ENCODE results near the gene PLCB3. TPM values are rescaled to one million over a fixed set of nuclear protein-coding genes. Genes with fewer than 3 reads are reported as not detected.
"Not testable (repeated sequence)": the region's sequence is repeated elsewhere in the genome, so short reads cannot be mapped to it uniquely, and the experiment has no call there.

The PLCB3 gene
- total and polyA plus RNA-seq, 4 donors: 16.9 to 32.3 (median 28.3) TPM

GRCh38 chr11:64314805-64315561, 63.7 kb downstream of the PLCB3 start:
- WGBS, 2 donors: 87 to 89% methylated on average over 22 to 24 of the region's 24 CpGs
- no peak overlapping the region for H3K4me3 ChIP-seq (ENCODE audit: low read length in 2 of 2)
- H3K4me1 ChIP-seq (ENCODE audit: control insufficient read depth in 1 of 2, insufficient read depth in 2 of 2, low read length in 2 of 2): no peaks in the 10 kb centered on the region
- intact Hi-C loops (cut with DNase I): loop anchor here in 1 of 2 donors (5.0 kb wide), 1 partner anchor 42 kb away; the partner anchor contains the start of gene RPS6KA4
- no peaks in the 10 kb centered on the region for H3K27me3 ChIP-seq (ENCODE audit: control insufficient read depth in 1 of 2, insufficient read depth in 2 of 2, low read length in 1 of 2)
- DNase-seq (no peak), ATAC-seq (ENCODE audit: low FRiP score) (no peak)
- H3K27ac ChIP-seq (ENCODE audit: low read depth in 1 of 2, low read length in 2 of 2): no peak overlapping the region
- no peaks in the 10 kb centered on the region for H3K9me3 ChIP-seq (ENCODE audit: control insufficient read depth, low read length)
- no peaks in the 10 kb centered on the region for H3K36me3 ChIP-seq (ENCODE audit: control insufficient read depth in 1 of 2, insufficient read depth in 2 of 2, low read length in 1 of 2)

GRCh38 chr11:64315667-64316526, 64.6 kb downstream of the PLCB3 start:
- not testable (repeated sequence) for ATAC-seq (ENCODE audit: low FRiP score); H3K27me3 ChIP-seq (ENCODE audit: control insufficient read depth in 1 of 2, insufficient read depth in 2 of 2, low read length in 1 of 2); DNase-seq; H3K36me3 ChIP-seq (ENCODE audit: control insufficient read depth in 1 of 2, insufficient read depth in 2 of 2, low read length in 1 of 2); H3K27ac ChIP-seq (ENCODE audit: low read depth in 1 of 2, low read length in 2 of 2); H3K4me1 ChIP-seq (ENCODE audit: control insufficient read depth in 1 of 2, insufficient read depth in 2 of 2, low read length in 2 of 2); H3K9me3 ChIP-seq (ENCODE audit: control insufficient read depth, low read length); H3K4me3 ChIP-seq (ENCODE audit: low read length in 2 of 2)
- intact Hi-C loops (cut with DNase I): loop anchor here in 1 of 2 donors (5.0 kb wide), 1 partner anchor 41 kb away; the partner anchor contains the start of gene RPS6KA4
- 70 to 71% methylated on average over 23 to 25 of the region's 25 CpGs for WGBS, 2 donors

- Histone ChIP-seq H3K4me3 (ENCODE audit: low read length in 2 of 2) (peak overlapping the region; percentile 27 to 56), H3K27ac (ENCODE audit: low read depth in 1 of 2, low read length in 2 of 2) (peak overlapping the region; percentile 12 to 85), H3K27me3 (ENCODE audit: control insufficient read depth in 1 of 2, insufficient read depth in 2 of 2, low read length in 1 of 2) (no peaks in the 10 kb centered on the region), H3K36me3 (ENCODE audit: control insufficient read depth in 1 of 2, insufficient read depth in 2 of 2, low read length in 1 of 2) (no peaks in the 10 kb centered on the region), H3K4me1 (ENCODE audit: control insufficient read depth in 1 of 2, insufficient read depth in 2 of 2, low read length in 2 of 2) (no peaks in the 10 kb centered on the region), H3K9me3 (ENCODE audit: control insufficient read depth, low read length) (no peaks in the 10 kb centered on the region)
- WGBS, 2 donors: 6 to 7% methylated on average over 32 of the region's 32 CpGs
- DNase-seq (no peak), ATAC-seq (ENCODE audit: low FRiP score) (no peak)
- intact Hi-C loops (cut with DNase I): loop anchor here in 1 of 2 donors (5.0 kb wide), 1 partner anchor 41 kb away; the partner anchor contains the start of gene RPS6KA4
Measured at GRCh38 chr11:64316672-64317324, 65.5 kb downstream of the PLCB3 start.

- peak within 1 kb of the TSS; percentile 56 to 65 for H3K4me3 ChIP-seq (ENCODE audit: low read length in 2 of 2)
- H3K4me1 ChIP-seq (ENCODE audit: control insufficient read depth in 1 of 2, insufficient read depth in 2 of 2, low read length in 2 of 2): no peaks in the 10 kb centered on the region
- 0% methylated on average over 43 of the region's 43 CpGs for whole genome bisulfite sequencing, 2 donors
- ATAC-seq (ENCODE audit: low FRiP score) (peak; percentile 92), DNase-seq (peak; percentile 96 to 97)
- H3K27me3 ChIP-seq (ENCODE audit: control insufficient read depth in 1 of 2, insufficient read depth in 2 of 2, low read length in 1 of 2): no peaks in the 10 kb centered on the region
- H3K9me3 ChIP-seq (ENCODE audit: control insufficient read depth, low read length): no peaks in the 10 kb centered on the region
- intact Hi-C loops (cut with DNase I): loop anchor here in 1 of 2 donors (5.0 kb wide), 1 partner anchor 40 kb away; the partner anchor contains the start of gene RPS6KA4
- H3K27ac ChIP-seq (ENCODE audit: low read depth in 1 of 2, low read length in 2 of 2): peak within 1 kb of the TSS; percentile 32 to 85
- no peaks in the 10 kb centered on the region for H3K36me3 ChIP-seq (ENCODE audit: control insufficient read depth in 1 of 2, insufficient read depth in 2 of 2, low read length in 1 of 2)
Measured at GRCh38 chr11:64317325-64317960, 66.1 kb downstream of the PLCB3 start, which contains the start of gene TRMT112. Gene TRMT112 (minus strand): TSS chr11:64317559. CDS start chr11:64317526, 33 bp downstream.

- Histone ChIP-seq H3K4me3 (ENCODE audit: low read length in 2 of 2) (peak within 1 kb of the TSS; percentile 56 to 65), H3K27me3 (ENCODE audit: control insufficient read depth in 1 of 2, insufficient read depth in 2 of 2, low read length in 1 of 2) (no peaks in the 10 kb centered on the region), H3K27ac (ENCODE audit: low read depth in 1 of 2, low read length in 2 of 2) (peak within 1 kb of the TSS; percentile 32 to 85), H3K4me1 (ENCODE audit: control insufficient read depth in 1 of 2, insufficient read depth in 2 of 2, low read length in 2 of 2) (no peaks in the 10 kb centered on the region), H3K36me3 (ENCODE audit: control insufficient read depth in 1 of 2, insufficient read depth in 2 of 2, low read length in 1 of 2) (no peaks in the 10 kb centered on the region), H3K9me3 (ENCODE audit: control insufficient read depth, low read length) (no peaks in the 10 kb centered on the region)
- 1% methylated on average over 56 to 61 of the region's 61 CpGs for WGBS, 2 donors
- peak; percentile 98 for DNase-seq
- peak; percentile 94 for ATAC-seq (ENCODE audit: low FRiP score)
- intact Hi-C loops (cut with DNase I): loop anchor here (1.0 to 5.0 kb wide), 2 partner anchors 37 to 39 kb away; partner anchors contain the start of gene RPS6KA4 (in 1 of the 2)
Measured at GRCh38 chr11:64317961-64318765, 66.8 kb downstream of the PLCB3 start, which contains the start of gene PRDX5. Gene PRDX5 (plus strand): TSS chr11:64318121. CDS start chr11:64318216, 95 bp downstream.

Other genes starting within 250 kb of the PLCB3 start
- gene FLRT1, start 215.6 kb upstream of the PLCB3 start, total RNA-seq: under 1 TPM; 0.10 to 0.60 TPM
- gene FLRT1, start 215.6 kb upstream of the PLCB3 start, polyA plus RNA-seq: not detected
- 10 to 100 TPM; 12.7 to 19.0 TPM for gene MACROD1, start 85.4 kb upstream of the PLCB3 start, total RNA-seq
- 100 to 1,000 TPM; 111 to 125 TPM for gene MACROD1, start 85.4 kb upstream of the PLCB3 start, polyA plus RNA-seq
- gene STIP1, start 65.4 kb upstream of the PLCB3 start, total RNA-seq: 100 to 1,000 TPM in 1 of 2 donors, 10 to 100 TPM in 1; 67.9 to 111 TPM
- 10 to 100 TPM; 31.0 to 40.4 TPM for gene STIP1, start 65.4 kb upstream of the PLCB3 start, polyA plus RNA-seq
- 10 to 100 TPM; 35.6 to 42.6 TPM for gene FERMT3, start 44.8 kb upstream of the PLCB3 start, total RNA-seq
- gene FERMT3, start 44.8 kb upstream of the PLCB3 start, polyA plus RNA-seq: 10 to 100 TPM; 22.2 to 38.1 TPM
- gene TRPT1, start 25.3 kb upstream of the PLCB3 start, total RNA-seq: 10 to 100 TPM; 24.5 to 24.8 TPM
- 10 to 100 TPM; 34.3 to 95.3 TPM for gene TRPT1, start 25.3 kb upstream of the PLCB3 start, polyA plus RNA-seq
- 10 to 100 TPM; 36.7 to 46.9 TPM for gene NUDT22, start 25.3 kb upstream of the PLCB3 start, total RNA-seq
- 10 to 100 TPM; 42.1 to 98.8 TPM for gene NUDT22, start 25.3 kb upstream of the PLCB3 start, polyA plus RNA-seq
- gene DNAJC4, start 21.0 kb upstream of the PLCB3 start, total RNA-seq: 10 to 100 TPM; 15.0 to 27.4 TPM
- gene DNAJC4, start 21.0 kb upstream of the PLCB3 start, polyA plus RNA-seq: 10 to 100 TPM; 26.2 to 97.9 TPM
- 100 to 1,000 TPM; 131 to 208 TPM for gene VEGFB, start 16.9 kb upstream of the PLCB3 start, total RNA-seq
- 100 to 1,000 TPM; 191 to 206 TPM for gene VEGFB, start 16.9 kb upstream of the PLCB3 start, polyA plus RNA-seq
- gene FKBP2, start 10.4 kb upstream of the PLCB3 start, total RNA-seq: 10 to 100 TPM; 50.2 to 52.6 TPM
- gene FKBP2, start 10.4 kb upstream of the PLCB3 start, polyA plus RNA-seq: 100 to 1,000 TPM; 122 to 298 TPM
- gene PPP1R14B, start 4.6 kb upstream of the PLCB3 start, total RNA-seq: 100 to 1,000 TPM; 110 to 146 TPM
- 100 to 1,000 TPM; 129 to 145 TPM for gene PPP1R14B, start 4.6 kb upstream of the PLCB3 start, polyA plus RNA-seq
- gene BAD, start 33.1 kb downstream of the PLCB3 start, total RNA-seq: 10 to 100 TPM; 47.2 to 53.3 TPM
- 100 to 1,000 TPM in 1 of 2 donors, 10 to 100 TPM in 1; 81.8 to 119 TPM for gene BAD, start 33.1 kb downstream of the PLCB3 start, polyA plus RNA-seq
- gene GPR137, start 34.3 kb downstream of the PLCB3 start, total RNA-seq: 10 to 100 TPM; 22.5 to 31.8 TPM
- gene GPR137, start 34.3 kb downstream of the PLCB3 start, polyA plus RNA-seq: 10 to 100 TPM; 19.7 to 40.3 TPM
- gene KCNK4, start 39.8 kb downstream of the PLCB3 start, total RNA-seq: not detected
- gene KCNK4, start 39.8 kb downstream of the PLCB3 start, polyA plus RNA-seq: not detected
- gene CATSPERZ, start 48.8 kb downstream of the PLCB3 start, total RNA-seq: not detected
- not detected for gene CATSPERZ, start 48.8 kb downstream of the PLCB3 start, polyA plus RNA-seq
- gene ESRRA, start 54.0 kb downstream of the PLCB3 start, total RNA-seq: 10 to 100 TPM; 25.9 to 27.6 TPM
- 10 to 100 TPM; 32.3 to 54.7 TPM for gene ESRRA, start 54.0 kb downstream of the PLCB3 start, polyA plus RNA-seq
- gene TRMT112, start 66.0 kb downstream of the PLCB3 start, total RNA-seq: 100 to 1,000 TPM; 139 TPM
- gene TRMT112, start 66.0 kb downstream of the PLCB3 start, polyA plus RNA-seq: 100 to 1,000 TPM; 207 to 270 TPM
- 10 to 100 TPM; 69.9 to 95.7 TPM for gene PRDX5, start 66.6 kb downstream of the PLCB3 start, total RNA-seq
- 100 to 1,000 TPM; 188 to 316 TPM for gene PRDX5, start 66.6 kb downstream of the PLCB3 start, polyA plus RNA-seq
- 10 to 100 TPM in 1 of 2 donors, 1 to 10 TPM in 1; 7.4 to 19.0 TPM for gene CCDC88B, start 88.7 kb downstream of the PLCB3 start, total RNA-seq
- gene CCDC88B, start 88.7 kb downstream of the PLCB3 start, polyA plus RNA-seq: 10 to 100 TPM; 13.4 to 28.5 TPM
- gene RPS6KA4, start 107.6 kb downstream of the PLCB3 start, total RNA-seq: 10 to 100 TPM; 25.8 to 31.8 TPM
- 10 to 100 TPM; 14.1 to 27.2 TPM for gene RPS6KA4, start 107.6 kb downstream of the PLCB3 start, polyA plus RNA-seq